MM.1S (cell line): ENCODE measurements around the gene LTBP1.

ENCODE experiments used
- DNase-seq: peaks from one replicate; pipeline ENCODE4 v3.0.0-alpha.2; 2015
- H2AFZ ChIP-seq: fragments of 300-600 bp; sonication (generic); 2 replicates; pipeline ENCODE4 v1.6.0; 2016; ENCODE audit warnings: antibody characterized with exemption, low read length
- H3F3A ChIP-seq: fragments of 300-600 bp; sonication (generic); 2 replicates; pipeline ENCODE4 v1.6.1; 2016; ENCODE audit warnings: mild to moderate bottlenecking, antibody characterized with exemption, low read length, moderate library complexity, mixed read lengths; ENCODE audit not compliant: insufficient read depth
- H3K27ac ChIP-seq: fragments of 300-600 bp; sonication (generic); 2 replicates; pipeline ENCODE4 v1.5.1; 2016; ENCODE audit warnings: mild to moderate bottlenecking, low read length
- H3K27me3 ChIP-seq: fragments of 300-600 bp; sonication (generic); replicated peaks from 2 replicates; pipeline ENCODE4 v1.6.0; 2016; ENCODE audit warnings: low read length; ENCODE audit not compliant: insufficient read depth
- H3K36me3 ChIP-seq: fragments of 300-600 bp; sonication (generic); replicated peaks from 2 replicates; pipeline ENCODE4 v1.6.1; 2016; ENCODE audit warnings: mild to moderate bottlenecking, low read length, mixed read lengths; ENCODE audit not compliant: insufficient read depth
- H3K4me1 ChIP-seq: fragments of 300-600 bp; sonication (generic); 2 replicates; pipeline ENCODE4 v1.6.1; 2016; ENCODE audit warnings: low read length, mixed read lengths
- H3K4me2 ChIP-seq: fragments of 300-600 bp; sonication (generic); 2 replicates; pipeline ENCODE4 v1.6.0; 2016; ENCODE audit warnings: low read depth, low read length
- H3K4me3 ChIP-seq: fragments of 300-600 bp; sonication (generic); 2 replicates; pipeline ENCODE4 v1.5.1; 2016; ENCODE audit warnings: low read length, mixed read lengths
- H3K79me2 ChIP-seq: fragments of 300-600 bp; sonication (generic); 2 replicates; pipeline ENCODE4 v1.6.1; 2016; ENCODE audit warnings: mixed run types, low read length, mixed read lengths
- H3K9ac ChIP-seq: fragments of 300-600 bp; sonication (generic); 2 replicates; pipeline ENCODE4 v1.6.1; 2016; ENCODE audit warnings: low read length, mixed read lengths
- H3K9me2 ChIP-seq: fragments of 300-600 bp; sonication (generic); replicated peaks from 2 replicates; pipeline ENCODE4 v1.6.1; 2016; ENCODE audit warnings: mild to moderate bottlenecking, low read length, mixed read lengths; ENCODE audit not compliant: insufficient read depth
- H3K9me3 ChIP-seq: fragments of 300-600 bp; sonication (generic); replicated peaks from 2 replicates; pipeline ENCODE4 v1.6.1; 2016; ENCODE audit warnings: mild to moderate bottlenecking, low read length, mixed read lengths; ENCODE audit not compliant: insufficient read depth
- H4K20me1 ChIP-seq: fragments of 300-600 bp; sonication (generic); 2 replicates; pipeline ENCODE4 v1.6.1; 2016; ENCODE audit warnings: mild to moderate bottlenecking, low read length, moderate library complexity, mixed read lengths; ENCODE audit not compliant: insufficient read depth
- EZH2 ChIP-seq: fragments of 300-600 bp; sonication (generic); optimal IDR thresholded peaks from 2 replicates; pipeline ENCODE3; 2017; ENCODE audit warnings: low read depth, mild to moderate bottlenecking, antibody characterized with exemption, low read length, mixed read lengths
- EZH2phosphoT487 ChIP-seq: fragments of 300-600 bp; sonication (generic); IDR thresholded peaks from 2 replicates; pipeline ENCODE4 v1.6.1; 2018; ENCODE audit warnings: antibody characterized with exemption, low read length
- TF ChIP-seq, protein P1 (sequence below): fragments of 300-600 bp; sonication (generic); IDR thresholded peaks from 2 replicates; pipeline ENCODE4 v1.5.1; 2016; ENCODE audit warnings: antibody characterized with exemption, low read length, mixed read lengths

The LTBP1 gene

DNA sequence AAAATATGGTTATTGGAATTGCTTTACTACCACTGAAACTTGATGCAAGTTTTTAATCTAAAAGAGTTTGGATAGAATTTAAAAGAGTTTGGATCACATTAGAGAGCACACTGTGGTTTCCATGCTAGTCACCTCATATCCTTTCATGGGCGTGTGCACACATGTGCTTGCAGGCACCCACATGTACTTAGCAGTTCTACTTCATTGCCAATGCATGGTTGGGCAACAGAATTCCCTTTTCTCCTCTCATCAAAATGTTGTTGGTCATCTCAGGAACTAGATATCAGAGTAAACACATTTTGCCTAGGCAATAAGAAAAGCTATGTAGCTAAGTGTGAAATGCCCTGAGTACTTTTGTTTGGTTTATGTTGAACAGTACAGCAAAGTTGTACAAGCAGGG lies 275.6 kb downstream of the LTBP1 start:
- Histone ChIP-seq H2AFZ (no peak overlapping the region), H3K9ac (no peak overlapping the region), H3K36me3 (no peaks in the 10 kb centered on the region), H4K20me1 (no peaks in the 10 kb centered on the region), H3F3A (no peaks in the 10 kb centered on the region), H3K27ac (no peak overlapping the region), H3K79me2 (no peaks in the 10 kb centered on the region), H3K4me2 (no peak overlapping the region), H3K9me3 (no peaks in the 10 kb centered on the region), H3K9me2 (no peaks in the 10 kb centered on the region), H3K27me3 (no peaks in the 10 kb centered on the region), H3K4me1 (no peaks in the 10 kb centered on the region), H3K4me3 (no peak overlapping the region)
- no peak for TF ChIP-seq EZH2phosphoT487
- TF ChIP-seq, protein P1, sequence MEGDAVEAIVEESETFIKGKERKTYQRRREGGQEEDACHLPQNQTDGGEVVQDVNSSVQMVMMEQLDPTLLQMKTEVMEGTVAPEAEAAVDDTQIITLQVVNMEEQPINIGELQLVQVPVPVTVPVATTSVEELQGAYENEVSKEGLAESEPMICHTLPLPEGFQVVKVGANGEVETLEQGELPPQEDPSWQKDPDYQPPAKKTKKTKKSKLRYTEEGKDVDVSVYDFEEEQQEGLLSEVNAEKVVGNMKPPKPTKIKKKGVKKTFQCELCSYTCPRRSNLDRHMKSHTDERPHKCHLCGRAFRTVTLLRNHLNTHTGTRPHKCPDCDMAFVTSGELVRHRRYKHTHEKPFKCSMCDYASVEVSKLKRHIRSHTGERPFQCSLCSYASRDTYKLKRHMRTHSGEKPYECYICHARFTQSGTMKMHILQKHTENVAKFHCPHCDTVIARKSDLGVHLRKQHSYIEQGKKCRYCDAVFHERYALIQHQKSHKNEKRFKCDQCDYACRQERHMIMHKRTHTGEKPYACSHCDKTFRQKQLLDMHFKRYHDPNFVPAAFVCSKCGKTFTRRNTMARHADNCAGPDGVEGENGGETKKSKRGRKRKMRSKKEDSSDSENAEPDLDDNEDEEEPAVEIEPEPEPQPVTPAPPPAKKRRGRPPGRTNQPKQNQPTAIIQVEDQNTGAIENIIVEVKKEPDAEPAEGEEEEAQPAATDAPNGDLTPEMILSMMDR = no peak
- TF ChIP-seq EZH2 = no peak
- DNase-seq = no peak

DNA sequence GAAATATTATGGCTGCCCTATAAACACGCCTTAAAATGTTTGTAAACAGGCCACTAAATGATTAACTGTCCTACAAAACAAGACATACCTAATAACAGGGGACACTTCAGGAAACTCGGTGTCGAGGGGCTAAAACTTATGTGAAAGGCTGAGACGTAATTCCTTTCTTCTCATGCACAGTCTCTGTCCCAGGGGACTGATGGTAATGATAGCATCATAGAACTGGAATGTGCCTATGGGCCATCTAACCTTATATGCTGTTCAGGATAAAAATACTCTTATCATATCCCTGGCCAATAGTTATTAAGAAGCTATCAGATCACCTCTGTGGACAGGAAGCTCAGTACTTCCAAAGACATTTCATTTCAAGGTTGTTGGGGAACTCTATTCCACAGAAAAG lies 277.1 kb downstream of the LTBP1 start:
- no peaks in the 10 kb centered on the region for H3F3A ChIP-seq
- H3K36me3 ChIP-seq = no peaks in the 10 kb centered on the region
- H3K27me3 ChIP-seq = no peaks in the 10 kb centered on the region
- no peak overlapping the region for H3K4me3 ChIP-seq
- no peak overlapping the region for H3K4me2 ChIP-seq
- no peaks in the 10 kb centered on the region for H3K9me3 ChIP-seq
- no peak for DNase-seq
- H3K27ac ChIP-seq = no peak overlapping the region
- H3K4me1 ChIP-seq = no peaks in the 10 kb centered on the region
- no peaks in the 10 kb centered on the region for H3K9me2 ChIP-seq
- no peak overlapping the region for H3K9ac ChIP-seq
- no peak overlapping the region for H2AFZ ChIP-seq
- H3K79me2 ChIP-seq = no peaks in the 10 kb centered on the region
- TF ChIP-seq EZH2phosphoT487 = no peak
- TF ChIP-seq, protein P1 = no peak
- TF ChIP-seq EZH2 = no peak
- no peaks in the 10 kb centered on the region for H4K20me1 ChIP-seq

DNA sequence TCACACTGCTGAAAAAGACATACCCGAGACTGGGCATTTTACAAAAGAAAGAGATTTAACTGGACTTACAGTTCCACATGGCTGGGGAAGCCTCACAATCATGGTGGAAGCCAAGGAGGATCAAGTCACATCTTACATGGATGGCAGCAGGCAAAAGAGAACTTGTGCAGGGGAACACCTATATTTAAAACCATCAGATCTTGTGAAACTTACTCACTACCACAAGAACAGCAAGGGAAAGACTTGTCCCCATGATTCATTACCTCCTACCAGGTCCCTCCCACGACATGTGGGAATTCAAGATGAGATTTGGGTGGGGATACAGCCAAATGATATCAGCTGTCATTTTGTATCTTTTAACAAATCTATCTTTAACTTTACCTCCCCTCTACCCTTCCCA lies 278.6 kb downstream of the LTBP1 start:
- no peaks in the 10 kb centered on the region for H3K79me2 ChIP-seq
- H3K9me2 ChIP-seq = no peaks in the 10 kb centered on the region
- no peak for DNase-seq
- H3K27me3 ChIP-seq = no peaks in the 10 kb centered on the region
- no peaks in the 10 kb centered on the region for H3K36me3 ChIP-seq
- no peak overlapping the region for H3K4me3 ChIP-seq
- H2AFZ ChIP-seq = no peak overlapping the region
- no peaks in the 10 kb centered on the region for H3K4me1 ChIP-seq
- TF ChIP-seq EZH2 = no peak
- TF ChIP-seq, protein P1 = no peak
- TF ChIP-seq EZH2phosphoT487 = no peak
- no peaks in the 10 kb centered on the region for H4K20me1 ChIP-seq
- H3K4me2 ChIP-seq = no peak overlapping the region
- no peak overlapping the region for H3K27ac ChIP-seq
- no peaks in the 10 kb centered on the region for H3K9me3 ChIP-seq
- no peaks in the 10 kb centered on the region for H3F3A ChIP-seq
- no peak overlapping the region for H3K9ac ChIP-seq
